LNCaP clone FGC (cell line): ENCODE results near the gene ECSIT.
A peak's percentile ranks its signal among the peaks of the same experiment; 100 is the strongest.

ENCODE experiments used
- DNase-seq: peaks from one replicate; pipeline ENCODE4 v3.0.0-alpha.2; 2011; ENCODE audit warnings: low read depth
- H3K4me3 ChIP-seq: 2 replicates; pipeline ENCODE4 v1.5.1; 2011; ENCODE audit warnings: mild to moderate bottlenecking, low read depth, low read length, control low read depth
- CTCF ChIP-seq: IDR thresholded peaks from 2 replicates; pipeline ENCODE4 v1.5.1; 2012; ENCODE audit warnings: mild to moderate bottlenecking; ENCODE audit not compliant: control insufficient read depth, insufficient read depth; ENCODE audit errors: extremely low read depth

The ECSIT gene

GRCh38 chr19:11530432-11530831 lies 1.5 kb upstream of the ECSIT start:
- peak; percentile 29; the same call in 1 of the 2 replicates for TF ChIP-seq CTCF
- DNase-seq: peak; percentile 38

GRCh38 chr19:11519138-11519537 lies 9.8 kb downstream of the ECSIT start:
- no peak for DNase-seq
- TF ChIP-seq CTCF: no peak

More at GRCh38 chr19:11530432-11530831, 1.5 kb upstream of the ECSIT start:
- no peak overlapping the region for H3K4me3 ChIP-seq

GRCh38 chr19:11513946-11514345 lies 15.0 kb downstream of the ECSIT start:
- DNase-seq: no peak
- H3K4me3 ChIP-seq: no peak overlapping the region
- TF ChIP-seq CTCF: no peak

More at GRCh38 chr19:11519138-11519537, 9.8 kb downstream of the ECSIT start:
- no peak overlapping the region for H3K4me3 ChIP-seq

- no peak overlapping the region for H3K4me3 ChIP-seq
- DNase-seq: no peak
- no peak for TF ChIP-seq CTCF
These were observed 18.5 kb downstream of the ECSIT start for GRCh38 chr19:11510444-11510843.

- H3K4me3 ChIP-seq: no peak overlapping the region
- TF ChIP-seq CTCF: no peak
- no peak for DNase-seq
These were observed 21.4 kb downstream of the ECSIT start for GRCh38 chr19:11507370-11508078.

GRCh38 chr19:11506967-11507366 lies 22.0 kb downstream of the ECSIT start:
- peak overlapping the region; percentile 81 for H3K4me3 ChIP-seq
- no peak for TF ChIP-seq CTCF
- no peak for DNase-seq

GRCh38 chr19:11506101-11506555 lies 22.8 kb downstream of the ECSIT start:
- H3K4me3 ChIP-seq: peak overlapping the region; percentile 81
- no peak for DNase-seq
- TF ChIP-seq CTCF: no peak
